GM21381 (cell line): Measurements from ENCODE around the gene ADGRB2.

ENCODE experiments used
- ATAC-seq: cut with Tn5 transposase; IDR thresholded peaks from one replicate; pipeline ENCODE4 v1.9.1; 2021; ENCODE audit warnings: mild to moderate bottlenecking, moderate library complexity; ENCODE audit not compliant: unreplicated experiment

Gene ADGRB2

GRCh38 chr1:31764312-31765040, at the start of gene ADGRB2:
TSS of gene ADGRB2 (minus strand) at chr1:31764340. CDS start at chr1:31757221, 7,119 bp downstream.
- ATAC-seq: no peak

GRCh38 chr1:31812158-31812829, 48.2 kb upstream of the ADGRB2 start:
- no peak for ATAC-seq

- no peak for ATAC-seq
These were observed 47.5 kb upstream of the ADGRB2 start for GRCh38 chr1:31811605-31812004.

- no peak for ATAC-seq
These were observed 45.6 kb upstream of the ADGRB2 start for GRCh38 chr1:31809698-31810097.

- ATAC-seq: no peak
These were observed 43.3 kb upstream of the ADGRB2 start for GRCh38 chr1:31807273-31808048.

- ATAC-seq: no peak
These were observed 41.2 kb upstream of the ADGRB2 start for GRCh38 chr1:31805318-31805717.

GRCh38 chr1:31804098-31804497, 40.0 kb upstream of the ADGRB2 start:
- ATAC-seq: no peak

GRCh38 chr1:31803610-31804009, 39.5 kb upstream of the ADGRB2 start:
- ATAC-seq: no peak

- ATAC-seq: no peak
These were observed 38.3 kb upstream of the ADGRB2 start for GRCh38 chr1:31802190-31803150.

- ATAC-seq: no peak
These were observed 37.3 kb upstream of the ADGRB2 start for GRCh38 chr1:31801458-31801857.

GRCh38 chr1:31800674-31800967, 36.5 kb upstream of the ADGRB2 start:
- no peak for ATAC-seq

- no peak for ATAC-seq
These were observed 35.9 kb upstream of the ADGRB2 start for GRCh38 chr1:31799895-31800673.

- no peak for ATAC-seq
These were observed 35.2 kb upstream of the ADGRB2 start for GRCh38 chr1:31799196-31799894.

- no peak for ATAC-seq
These were observed 34.5 kb upstream of the ADGRB2 start for GRCh38 chr1:31798433-31799195.

GRCh38 chr1:31798086-31798432, 33.9 kb upstream of the ADGRB2 start:
- no peak for ATAC-seq

- no peak for ATAC-seq
These were observed 33.1 kb upstream of the ADGRB2 start for GRCh38 chr1:31797216-31797615.

GRCh38 chr1:31796707-31797106, 32.6 kb upstream of the ADGRB2 start:
- ATAC-seq: no peak

- no peak for ATAC-seq
These were observed 31.9 kb upstream of the ADGRB2 start for GRCh38 chr1:31795801-31796621.
